Gastroesophageal sphincter (tissue), 3 donors: ENCODE results near the gene RASD1.

Experiments used
- CTCF ChIP-seq, 4 experiments: fragments of 200-600 bp in 2 of 4; fragments of 450-650 bp in 2 of 4; sonication (generic) in 1 of 4; IDR thresholded peaks; one replicate each; pipeline ENCODE4 v1.5.1; 2017 to 2019; ENCODE audit warnings: antibody characterized with exemption in 4 of 4, mild to moderate bottlenecking in 2 of 4, moderate library complexity in 2 of 4
- EP300 ChIP-seq: sonication (generic); formaldehyde crosslinking; IDR thresholded peaks from one replicate; pipeline ENCODE4 v1.6.1; 2017; ENCODE audit warnings: antibody characterized with exemption, mild to moderate bottlenecking
- POLR2A ChIP-seq, 2 donors: fragments of 450-650 bp; IDR thresholded peaks; one replicate each; pipeline ENCODE4 v1.6.1; 2017; ENCODE audit warnings: antibody characterized with exemption in 2 of 2, mild to moderate bottlenecking in 2 of 2, moderate library complexity in 1 of 2
- POLR2AphosphoS5 ChIP-seq: sonication (generic); formaldehyde crosslinking; IDR thresholded peaks from one replicate; pipeline ENCODE4 v1.6.1; 2017; ENCODE audit warnings: antibody characterized with exemption

DNA sequence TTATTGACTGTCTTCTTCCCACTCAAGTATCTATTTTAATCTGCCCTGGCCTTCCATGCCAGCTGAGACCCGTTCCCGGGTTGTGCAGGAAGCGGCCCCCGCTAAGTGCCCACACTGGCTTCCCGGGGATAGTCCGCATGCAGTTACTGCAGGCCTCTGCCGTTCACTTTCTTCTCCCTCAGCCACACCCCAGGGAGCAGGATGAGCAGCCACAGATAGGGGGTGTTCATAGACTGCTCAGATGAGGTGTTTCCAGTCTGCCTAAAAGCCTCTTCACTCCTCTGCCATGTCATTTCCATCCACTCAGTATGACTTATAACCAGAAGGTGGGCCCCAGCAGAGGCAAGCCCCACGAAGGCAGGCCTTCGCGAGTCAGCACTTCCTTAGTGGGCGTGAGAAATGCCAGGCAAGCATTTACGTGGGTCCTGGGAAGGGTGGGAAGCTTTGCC lies 11.7 kb downstream of the RASD1 start:
- no peak for TF ChIP-seq POLR2AphosphoS5
- TF ChIP-seq CTCF (IDR thresholded peaks at IDR 0.05) = no peak
- no peak for TF ChIP-seq POLR2A (IDR thresholded peaks at IDR 0.05)
- TF ChIP-seq EP300 = no peak
